Activated naive CD8-positive, alpha-beta T cell treated with anti-CD3 and anti-CD28 coated beads, Interleukin-2, amount 50 U/mL, for 16 hours (primary cell): ENCODE data around the gene SPACA5.
"Not testable (repeated sequence)": the region's sequence is repeated elsewhere in the genome, so short reads cannot be mapped to it uniquely, and the experiment has no call there.

Source experiments
- DNase-seq: peaks from one replicate; pipeline ENCODE4 v3.0.0-alpha.2; 2020; ENCODE audit warnings: low read depth, low spot score

The SPACA5 gene

GRCh38 chrX:48021026-48021900 is 14.5 kb downstream of the SPACA5 start:
- DNase-seq: peak; percentile 41

GRCh38 chrX:48022100-48022499 is 15.3 kb downstream of the SPACA5 start:
- no peak for DNase-seq

- DNase-seq: no peak
Observed at GRCh38 chrX:48022738-48023137, 15.9 kb downstream of the SPACA5 start.

- DNase-seq: no peak
Observed at GRCh38 chrX:48025561-48025960, 18.8 kb downstream of the SPACA5 start.

- DNase-seq: not testable (repeated sequence)
Observed at GRCh38 chrX:48027545-48027944, 20.8 kb downstream of the SPACA5 start.

GRCh38 chrX:48028091-48028490 is 21.3 kb downstream of the SPACA5 start:
- DNase-seq: no peak

- DNase-seq: no peak
Observed at GRCh38 chrX:48030237-48030636, 23.4 kb downstream of the SPACA5 start.

- DNase-seq: not testable (repeated sequence)
Observed at GRCh38 chrX:48030641-48031173, 23.9 kb downstream of the SPACA5 start.

GRCh38 chrX:48035891-48036290 is 29.1 kb downstream of the SPACA5 start:
- DNase-seq: no peak

- no peak for DNase-seq
Observed at GRCh38 chrX:48043056-48043455, 36.3 kb downstream of the SPACA5 start.

GRCh38 chrX:48045410-48046311 is 38.9 kb downstream of the SPACA5 start:
- no peak for DNase-seq

- no peak for DNase-seq
Observed at GRCh38 chrX:48046846-48047245, 40.1 kb downstream of the SPACA5 start.

GRCh38 chrX:48058621-48059295 is 52.0 kb downstream of the SPACA5 start:
- no peak for DNase-seq

- DNase-seq: no peak
Observed at GRCh38 chrX:48059296-48059639, 52.5 kb downstream of the SPACA5 start.
